ENCODE results near the gene ECE1. TPM values are rescaled to one million over a fixed set of nuclear protein-coding genes. Genes with fewer than 3 reads are reported as not detected.
A peak's percentile ranks its signal among the peaks of the same experiment; 100 is the strongest.

Gene ECE1
- total RNA-seq (100 to 1,000 TPM in 8 of 9 donors, 10 to 100 TPM in 1; 86.1 to 588 (median 244) TPM), polyA plus RNA-seq (100 to 1,000 TPM; 150 to 327 (median 176) TPM)
- long read RNA-seq, donor 1, full-length matches to known transcripts: 35 of 87 reads
- long read RNA-seq, donor 1, partial matches to known transcripts: 52 of 87 reads
- long read RNA-seq, donor 1, other reads (novel, unspliced or antisense): 0 of 87 reads
- long read RNA-seq, donor 2, full-length matches to known transcripts: 19 of 74 reads
- long read RNA-seq, donor 2, partial matches to known transcripts: 55 of 74 reads
- long read RNA-seq, donor 2, other reads (novel, unspliced or antisense): 0 of 74 reads
- long read RNA-seq, donor 3, full-length matches to known transcripts: 23 of 64 reads
- long read RNA-seq, donor 3, partial matches to known transcripts: 41 of 64 reads
- long read RNA-seq, donor 3, other reads (novel, unspliced or antisense): 0 of 64 reads
- long read RNA-seq, donor 4, full-length matches to known transcripts: 14 of 56 reads
- long read RNA-seq, donor 4, partial matches to known transcripts: 8 of 56 reads
- long read RNA-seq, donor 4, other reads (novel, unspliced or antisense): 34 of 56 reads
- long read RNA-seq, donor 5, full-length matches to known transcripts: 303 of 502 reads
- long read RNA-seq, donor 5, partial matches to known transcripts: 56 of 502 reads
- long read RNA-seq, donor 5, other reads (novel, unspliced or antisense): 143 of 502 reads
- long read RNA-seq, donor 6, full-length matches to known transcripts: 5 of 41 reads
- long read RNA-seq, donor 6, partial matches to known transcripts: 31 of 41 reads
- long read RNA-seq, donor 6, other reads (novel, unspliced or antisense): 5 of 41 reads
- long read RNA-seq, donor 7, full-length matches to known transcripts: 14 of 30 reads
- long read RNA-seq, donor 7, partial matches to known transcripts: 16 of 30 reads
- long read RNA-seq, donor 7, other reads (novel, unspliced or antisense): 0 of 30 reads
- long read RNA-seq, donor 8, full-length matches to known transcripts: 36 of 99 reads
- long read RNA-seq, donor 8, partial matches to known transcripts: 63 of 99 reads
- long read RNA-seq, donor 8, other reads (novel, unspliced or antisense): 0 of 99 reads
- long read RNA-seq, donor 9, transcript ECE1-202 (17 exons, 3,763 nt): major isoform, 16 of 57 reads
- long read RNA-seq, donor 9, partial matches to known transcripts: 37 of 57 reads
- long read RNA-seq, donor 9, other reads (novel, unspliced or antisense): 0 of 57 reads
- long read RNA-seq, donor 10, full-length matches to known transcripts: 19 of 44 reads
- long read RNA-seq, donor 10, partial matches to known transcripts: 25 of 44 reads
- long read RNA-seq, donor 10, other reads (novel, unspliced or antisense): 0 of 44 reads

- DNase-seq: peak in 6 of 7 donors; percentile 47 to 68 (median 64)
- Histone ChIP-seq H3K4me1 (replicated peaks in 1 of 2) (peaks cover 17 to 78% of the 10 kb centered on the region in 2 donors), H3K27me3 (no peaks in the 10 kb centered on the region), H3K9me3 (replicated peaks in 1 of 3) (no peaks in the 10 kb centered on the region), H3K27ac (peak within 1 kb of the TSS; percentile 76 to 96 (median 81)), H3K36me3 (replicated peaks in 1 of 2) (no peaks in the 10 kb centered on the region), H3K4me3 (peak within 1 kb of the TSS in 3 of 4 donors; percentile 47 to 78 (median 72))
- 0 to 1% (median 1%) methylated on average over 4 to 90 of the region's 90 CpGs for WGBS, 4 donors
- TF ChIP-seq POLR2A (IDR thresholded peaks at IDR 0.05) (peak in 1 of 2 donors; percentile 12), CTCF (IDR thresholded peaks at IDR 0.05) (no peak)
- intact Hi-C loops (cut with DNase I): no loop called here
These were observed at the start of gene ECE1 for GRCh38 chr1:21289700-21290545. ECE1 (minus strand) TSS chr1:21290463; CDS start chr1:21290414, 49 bp downstream.

- no peaks in the 10 kb centered on the region for H3K27me3 ChIP-seq
- 60 to 70% (median 69%) methylated on average over 9 of the region's 9 CpGs for WGBS, 4 donors
- H3K27ac ChIP-seq: peak overlapping the region; percentile 87 to 96 (median 95)
- peak in 2 of 7 donors; percentile 12 to 23 for DNase-seq
- intact Hi-C loops (cut with DNase I): loop anchor here in 1 of 2 donors (5.0 kb wide), 1 partner anchor 82 kb away; no protein-coding TSS in a partner anchor
- H3K36me3 ChIP-seq (replicated peaks in 1 of 2): no peaks in the 10 kb centered on the region
- H3K4me3 ChIP-seq: no peak overlapping the region
- TF ChIP-seq CTCF (IDR thresholded peaks at IDR 0.05): no peak
- TF ChIP-seq POLR2A (IDR thresholded peaks at IDR 0.05): no peak
- H3K4me1 ChIP-seq (replicated peaks in 1 of 2): peaks cover 92 to 94% of the 10 kb centered on the region in 2 donors
- H3K9me3 ChIP-seq (replicated peaks in 1 of 3): no peaks in the 10 kb centered on the region
These were observed 49.3 kb upstream of the ECE1 start for GRCh38 chr1:21339356-21340229.
